GM12892 (cell line): ENCODE measurements around the gene ANKS1A.
"Not testable (repeated sequence)": the region's sequence is repeated elsewhere in the genome, so short reads cannot be mapped to it uniquely, and the experiment has no call there.

Experiments used
- POLR2A ChIP-seq: IDR thresholded peaks from 2 replicates; pipeline ENCODE4 v1.6.1; 2011; ENCODE audit warnings: low read depth, low read length, control low read depth
- POLR2AphosphoS5 ChIP-seq: IDR thresholded peaks from 2 replicates; pipeline ENCODE4 v1.6.1; 2011; ENCODE audit warnings: low read depth, low read length, control low read depth

DNA sequence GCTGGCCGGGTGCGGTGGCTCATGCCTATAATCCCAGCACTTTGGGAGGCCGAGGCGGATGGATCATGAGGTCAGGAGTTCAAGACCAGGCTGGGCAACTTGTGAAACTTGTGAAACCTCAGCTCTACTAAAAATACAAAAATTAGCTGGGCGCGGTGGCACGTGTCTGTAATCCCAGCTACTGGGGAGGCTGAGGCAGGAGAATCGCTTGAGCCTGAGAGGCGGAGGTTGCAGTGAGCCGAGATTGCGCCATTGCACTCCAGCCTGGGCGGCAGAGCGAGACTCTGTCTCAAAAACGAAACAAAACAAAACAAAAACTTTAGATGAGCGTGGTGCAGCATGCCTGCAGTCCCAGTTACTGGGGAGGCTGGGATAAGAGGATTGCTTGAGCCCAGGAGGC lies 3.2 kb upstream of the ANKS1A start:
- not testable (repeated sequence) for TF ChIP-seq POLR2A, POLR2AphosphoS5
